DMS 273 (cell line): Measurements from ENCODE around the gene PTPN1.
"Not testable (repeated sequence)": the region's sequence is repeated elsewhere in the genome, so short reads cannot be mapped to it uniquely, and the experiment has no call there.

ENCODE experiments used
- DNase-seq: peaks from one replicate; lab custom pipeline; 2025; ENCODE audit not compliant: unreplicated experiment; lab: John Stamatoyannopoulos, UW

PTPN1 gene

DNA sequence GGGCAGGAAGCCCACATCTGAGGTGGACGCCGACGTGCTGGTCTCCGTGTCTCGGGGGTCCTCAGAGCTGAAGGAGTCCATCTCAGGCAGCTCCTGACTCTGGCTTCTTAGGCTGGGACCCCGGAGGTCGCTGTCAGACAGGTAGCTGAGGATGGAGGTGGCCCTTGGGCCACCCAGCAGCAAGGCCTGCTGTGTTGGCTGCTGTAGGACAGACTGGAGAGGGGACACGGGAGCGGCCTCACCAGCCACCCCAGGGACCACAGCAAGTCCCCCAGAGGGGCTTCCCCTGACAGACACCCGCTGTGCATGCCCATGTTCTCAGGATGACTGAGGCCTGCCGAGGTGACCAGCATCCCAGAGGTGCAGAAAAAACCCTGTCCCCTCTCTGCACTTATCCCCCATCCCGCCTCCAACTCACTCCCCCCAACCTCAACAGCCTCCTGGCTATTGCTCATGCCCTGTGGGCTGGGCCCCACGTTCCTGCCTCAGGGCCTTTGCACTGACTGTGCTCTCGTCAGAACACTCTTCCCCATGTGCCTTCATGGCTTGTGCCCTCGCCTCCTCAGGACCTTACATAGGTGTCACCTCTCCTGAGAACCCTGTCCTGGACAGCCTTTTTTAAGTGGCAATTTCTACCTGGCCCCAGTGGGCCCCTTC, 92.4 kb downstream of the PTPN1 start:
- no peak for DNase-seq

DNA sequence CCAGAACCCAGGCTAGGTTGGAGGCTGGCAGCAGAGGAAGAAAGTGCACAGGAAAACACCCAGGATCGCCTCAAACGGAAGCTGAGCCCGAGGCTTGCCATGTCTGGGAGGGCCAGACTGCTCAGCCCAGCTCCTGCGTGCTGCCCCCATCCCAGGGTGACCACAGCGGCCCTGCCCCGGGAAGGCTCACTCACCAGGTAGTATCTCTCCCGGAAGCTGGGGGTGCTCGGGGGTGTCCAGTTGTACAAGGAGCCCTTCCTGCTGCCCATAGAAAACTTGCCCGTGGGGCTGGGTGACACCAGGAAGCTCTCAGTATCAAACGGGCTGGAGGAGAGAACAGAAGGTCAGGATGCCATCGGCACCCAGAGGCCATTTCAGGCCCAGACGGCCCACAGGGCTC, 94.3 kb downstream of the PTPN1 start:
- DNase-seq = no peak

DNA sequence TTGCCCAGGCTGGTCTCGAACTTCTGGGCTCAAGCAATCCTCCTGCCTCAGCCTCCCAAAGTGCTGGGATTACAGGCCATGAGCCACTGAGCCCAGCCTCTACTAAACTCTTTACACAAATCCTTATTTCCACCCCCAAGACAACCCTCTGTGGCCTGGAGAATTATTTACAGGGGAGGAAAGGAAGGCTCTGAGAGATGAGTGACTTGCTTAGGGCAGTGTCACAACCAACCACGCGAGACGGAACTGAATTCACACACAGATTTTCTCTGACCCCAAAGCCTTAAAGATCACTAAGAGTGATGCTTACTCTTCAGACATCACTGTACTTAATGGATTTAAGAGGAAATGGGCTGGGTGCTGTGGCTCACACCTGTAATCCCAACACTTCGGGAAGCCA, 95.0 kb downstream of the PTPN1 start:
- DNase-seq = no peak

DNA sequence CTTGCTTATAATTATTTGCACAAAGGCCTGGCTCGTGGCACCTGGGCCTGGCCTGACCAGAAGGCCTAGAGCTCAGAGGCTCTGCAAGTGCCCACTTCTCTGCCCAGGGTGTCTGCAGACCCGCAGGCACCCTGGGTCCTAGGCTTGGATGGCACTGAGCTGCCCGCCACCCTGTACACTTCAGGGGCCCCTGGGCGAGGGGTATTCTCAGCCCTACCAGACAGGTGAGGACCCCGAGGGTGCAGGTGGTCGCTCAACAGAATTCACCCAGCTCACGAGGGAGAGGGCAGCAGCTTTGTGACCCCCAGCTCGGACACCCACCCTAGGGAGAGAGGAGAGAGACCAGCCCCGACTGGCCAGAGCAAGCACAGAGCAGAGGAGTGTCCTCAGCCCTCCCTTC, 97.3 kb downstream of the PTPN1 start:
- DNase-seq = no peak

DNA sequence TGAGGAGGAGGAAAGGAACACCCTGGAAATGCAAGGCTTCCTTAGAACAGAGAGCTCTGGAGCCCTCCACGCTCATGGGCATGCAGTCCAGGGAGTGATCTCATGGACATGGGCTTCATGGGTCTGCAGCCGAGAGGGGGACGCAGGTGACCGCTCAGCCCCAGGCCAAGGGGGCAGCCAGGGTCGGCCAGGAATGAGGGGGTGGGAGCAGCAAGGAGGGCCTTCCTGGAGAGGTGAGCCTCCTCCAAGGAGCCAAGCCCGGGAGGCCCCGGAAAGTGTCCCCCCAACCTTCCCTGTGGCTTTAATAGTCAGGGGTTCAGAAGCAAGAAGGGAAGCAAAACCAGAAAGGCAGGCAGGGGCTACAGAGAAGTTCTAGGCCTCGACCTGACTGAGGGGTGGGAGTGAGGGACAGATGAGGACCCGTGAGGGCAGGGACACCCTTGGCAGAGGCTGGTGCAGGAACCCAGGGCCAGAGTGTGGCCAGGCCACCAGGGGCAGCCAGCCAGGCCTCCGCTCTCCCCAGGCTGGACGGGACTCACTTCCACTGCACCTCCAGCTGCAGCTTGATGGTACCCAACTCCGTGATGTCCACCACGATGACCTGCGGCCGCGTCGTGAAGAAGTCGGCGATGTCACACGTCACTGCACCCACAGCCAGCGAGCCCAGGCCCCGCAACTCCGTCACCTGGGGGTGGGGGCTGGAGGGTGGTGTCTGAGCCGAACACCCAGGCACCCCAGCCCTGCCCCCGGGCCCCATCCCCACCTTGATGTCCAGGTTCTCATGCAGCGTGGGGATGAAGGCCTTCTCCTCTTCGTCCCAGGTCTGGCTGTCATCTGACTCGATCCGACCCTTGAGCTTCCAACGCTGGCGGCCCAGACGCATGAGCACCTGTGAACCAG, 97.9 kb downstream of the PTPN1 start:
- no peak for DNase-seq

DNA sequence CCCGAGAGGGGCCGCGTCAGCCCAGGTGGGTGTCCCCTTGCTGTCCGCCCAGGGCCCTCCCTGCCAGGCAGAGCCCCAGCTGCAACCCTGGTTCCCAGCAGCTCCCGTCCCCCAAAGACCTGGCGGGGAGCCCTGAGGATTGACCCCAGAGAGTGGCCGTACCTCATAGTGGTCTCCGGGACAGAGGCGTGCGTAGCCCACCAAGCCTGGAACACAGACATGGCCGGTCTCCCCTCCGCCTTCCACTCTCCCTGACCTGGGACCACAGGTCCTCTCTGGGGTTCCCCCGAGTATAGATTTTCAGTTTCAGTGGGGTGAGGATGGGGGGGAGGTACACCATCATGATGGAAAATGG, 98.5 kb downstream of the PTPN1 start:
- no peak for DNase-seq

DNA sequence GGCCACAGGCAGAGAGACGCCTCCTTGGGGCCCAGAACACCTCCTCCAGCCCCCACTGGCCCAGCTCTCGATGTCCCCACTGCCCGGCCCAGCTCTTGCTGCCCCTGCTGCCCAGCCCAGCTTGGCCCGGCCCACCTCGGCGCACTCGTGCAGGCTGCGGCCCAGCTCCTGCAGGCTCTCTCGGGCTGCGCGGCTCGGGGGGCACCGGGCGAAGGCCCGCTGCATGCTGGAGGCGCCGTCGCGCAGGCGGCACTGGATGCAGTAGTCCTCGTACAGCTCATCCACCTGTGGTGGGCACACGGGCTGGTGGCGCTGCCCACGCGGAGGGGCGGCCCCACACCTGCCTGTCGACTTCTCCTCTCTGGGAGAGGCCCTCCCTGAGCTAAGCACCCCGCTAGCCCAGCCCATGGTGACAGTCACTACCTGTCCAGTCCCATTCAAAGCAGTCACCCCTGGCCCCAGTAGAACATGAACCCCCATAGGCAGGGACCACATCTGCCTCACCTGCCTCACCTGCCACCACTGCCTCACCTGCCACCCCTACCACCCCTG, 99.3 kb downstream of the PTPN1 start:
- DNase-seq = no peak

DNA sequence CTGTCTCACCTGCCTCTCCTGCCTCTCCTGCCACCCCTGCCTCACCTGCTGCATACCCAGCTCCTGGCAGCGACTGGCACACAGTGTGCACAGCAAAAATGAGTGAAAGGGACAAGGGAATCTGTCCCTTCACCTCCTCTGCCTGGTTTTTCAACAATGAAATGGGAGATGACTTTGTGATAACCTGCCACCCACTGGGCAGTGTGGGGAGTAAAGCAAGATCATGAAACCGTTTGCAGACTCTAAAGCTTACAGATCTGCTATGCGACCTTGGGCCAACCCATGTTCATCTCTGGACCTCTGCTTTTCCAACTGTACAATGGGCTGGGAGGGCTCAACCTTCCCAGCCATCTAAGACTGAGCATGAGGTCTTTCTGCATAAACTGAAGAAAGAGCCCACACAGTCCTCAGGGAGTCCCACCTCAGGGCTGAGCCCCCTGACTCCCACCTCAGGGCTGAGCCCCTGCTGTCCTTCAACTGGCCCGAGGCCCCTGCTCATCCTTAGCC, 100.1 kb downstream of the PTPN1 start:
- DNase-seq = peak; percentile 17

DNA sequence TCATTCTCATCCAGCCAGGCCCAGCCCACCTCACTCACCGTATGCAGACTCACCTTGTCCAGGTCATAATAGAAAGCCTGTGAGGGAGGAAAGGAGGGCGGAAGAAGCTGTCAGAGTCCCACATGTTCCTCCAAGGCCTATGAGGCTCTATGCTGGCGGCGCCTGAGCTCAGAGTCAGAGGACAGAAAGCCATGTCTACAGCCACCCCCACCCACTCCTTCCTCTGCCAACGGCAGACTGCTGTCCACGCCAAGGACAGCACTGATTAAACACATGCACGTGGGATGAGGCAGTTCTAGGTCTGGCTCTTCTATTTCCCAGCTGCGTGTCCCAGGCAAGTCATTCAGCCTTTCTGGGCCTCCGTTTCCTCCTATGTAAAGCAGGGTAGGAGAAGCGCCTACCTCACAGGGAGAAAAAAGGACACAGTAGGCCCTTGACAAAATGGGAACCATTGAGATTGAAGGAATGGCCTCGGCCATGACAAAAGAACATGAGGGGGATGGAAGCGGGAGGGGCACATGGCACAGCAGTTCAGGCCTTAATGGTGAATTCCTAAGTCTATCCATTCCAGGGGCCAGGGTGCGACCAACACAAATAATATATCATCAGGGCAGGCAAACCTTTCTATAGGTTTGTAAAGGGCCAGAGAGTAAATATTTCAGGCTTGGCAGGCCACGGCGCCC, 101.1 kb downstream of the PTPN1 start:
- no peak for DNase-seq

DNA sequence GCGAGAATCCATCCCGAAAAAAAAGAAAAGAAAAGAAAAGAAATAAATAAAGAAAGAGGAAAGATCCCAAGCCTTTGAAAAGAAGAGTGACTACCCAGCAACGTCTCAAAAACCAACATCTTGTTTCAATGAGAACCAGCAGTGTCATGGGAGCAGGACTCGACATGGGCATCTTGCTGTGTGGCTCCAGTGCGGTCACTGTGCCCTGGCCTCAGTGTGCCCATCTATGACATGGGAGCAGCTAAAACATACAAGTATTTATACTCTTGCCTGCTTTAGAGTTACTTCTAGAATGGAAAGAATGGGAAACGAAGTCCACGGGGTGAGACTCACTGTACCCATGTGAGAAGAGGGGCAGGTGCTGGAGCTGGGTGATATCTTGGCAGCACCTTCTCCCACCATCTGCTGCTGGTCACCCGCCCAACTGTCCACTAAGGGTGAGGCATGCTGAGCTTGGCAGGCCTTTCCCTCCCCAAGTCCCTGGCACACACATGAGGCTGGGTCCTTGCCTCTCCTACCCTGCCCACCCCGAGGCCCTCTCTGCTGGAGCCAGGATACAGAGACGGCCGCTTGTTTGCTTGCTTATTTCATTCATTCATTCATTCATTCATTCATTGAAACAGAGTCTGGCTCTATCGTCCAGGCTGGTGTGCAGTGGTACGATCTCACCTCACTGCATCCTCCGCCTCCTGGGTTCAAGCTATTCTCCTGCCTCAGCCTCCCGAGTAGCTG, 103.4 kb downstream of the PTPN1 start:
- DNase-seq = no peak

DNA sequence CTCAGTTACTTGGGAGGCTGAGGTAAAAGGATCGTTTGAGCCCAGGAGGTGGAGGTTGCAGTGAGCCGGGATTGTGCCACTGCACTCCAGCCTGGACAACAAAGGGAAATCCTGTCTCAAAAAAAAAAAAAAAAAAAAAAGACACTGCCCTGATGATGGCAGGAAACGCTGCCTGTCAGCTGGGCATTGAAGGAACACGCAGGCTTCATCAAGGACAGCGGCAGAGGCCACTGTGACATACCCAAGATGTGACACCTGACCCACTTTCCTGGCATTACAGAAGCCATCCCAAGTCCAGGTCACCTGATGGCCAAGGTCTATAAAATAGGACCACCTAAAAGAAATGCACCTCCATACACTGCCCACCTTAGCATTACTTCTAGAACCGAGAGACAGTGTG, 105.2 kb downstream of the PTPN1 start:
- no peak for DNase-seq

DNA sequence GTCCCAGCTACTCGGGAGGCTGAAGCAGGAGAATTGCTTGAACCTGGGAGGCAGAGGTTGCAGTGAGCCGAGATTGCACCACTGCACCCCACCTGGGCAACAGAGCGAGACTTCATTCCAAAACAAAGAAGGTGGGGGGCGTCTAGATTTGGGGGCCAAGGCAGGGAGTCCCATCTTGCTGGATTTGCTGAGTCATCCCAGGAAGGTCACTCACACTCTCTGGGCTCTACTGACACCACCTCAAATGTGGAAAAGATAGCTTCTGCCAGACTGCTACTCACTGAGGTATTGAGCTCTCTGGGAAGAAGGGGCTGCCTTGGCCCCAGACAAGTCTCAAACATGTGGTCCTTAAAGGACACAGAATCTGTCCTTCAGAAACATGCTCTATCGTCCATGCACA, 106.8 kb downstream of the PTPN1 start:
- DNase-seq = no peak

DNA sequence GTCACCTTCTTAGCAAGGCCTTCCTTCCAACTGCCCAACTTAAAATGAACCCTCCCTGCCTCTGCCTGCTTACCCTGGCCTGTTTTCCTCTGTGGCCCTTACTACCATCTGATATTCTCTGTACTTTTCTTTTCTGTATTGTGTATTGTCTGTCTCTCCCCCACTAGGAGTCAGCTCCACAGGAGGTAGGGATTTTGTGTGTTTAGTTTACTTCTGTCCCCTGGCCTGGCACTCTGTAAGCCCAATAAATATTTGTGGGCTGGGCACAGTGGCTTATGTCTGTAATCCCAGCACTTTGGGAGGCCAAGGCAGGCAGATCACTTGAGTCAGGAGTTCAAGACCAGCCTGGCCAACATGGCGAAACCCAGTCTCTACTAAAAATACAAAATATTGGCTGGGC, 108.4 kb downstream of the PTPN1 start:
- no peak for DNase-seq

DNA sequence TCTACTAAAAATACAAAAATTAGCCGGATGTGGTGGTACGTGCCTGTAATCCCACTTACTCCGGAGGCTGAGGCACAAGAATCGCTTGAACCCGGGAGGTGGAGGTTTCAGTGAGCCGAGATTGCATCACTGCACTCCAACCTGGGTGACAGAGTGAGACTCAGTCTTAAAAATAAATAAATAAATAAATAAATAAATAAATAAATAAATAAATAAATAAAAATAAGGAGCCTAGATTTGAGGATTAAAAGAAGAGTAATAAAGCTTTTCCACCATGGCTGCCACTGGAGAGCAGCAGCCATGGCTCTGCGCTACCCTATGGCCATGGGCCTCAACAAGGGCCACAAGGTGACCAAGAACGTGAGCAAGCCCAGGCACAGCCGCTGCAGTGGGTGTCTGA, 110.3 kb downstream of the PTPN1 start:
- not testable (repeated sequence) for DNase-seq

DNA sequence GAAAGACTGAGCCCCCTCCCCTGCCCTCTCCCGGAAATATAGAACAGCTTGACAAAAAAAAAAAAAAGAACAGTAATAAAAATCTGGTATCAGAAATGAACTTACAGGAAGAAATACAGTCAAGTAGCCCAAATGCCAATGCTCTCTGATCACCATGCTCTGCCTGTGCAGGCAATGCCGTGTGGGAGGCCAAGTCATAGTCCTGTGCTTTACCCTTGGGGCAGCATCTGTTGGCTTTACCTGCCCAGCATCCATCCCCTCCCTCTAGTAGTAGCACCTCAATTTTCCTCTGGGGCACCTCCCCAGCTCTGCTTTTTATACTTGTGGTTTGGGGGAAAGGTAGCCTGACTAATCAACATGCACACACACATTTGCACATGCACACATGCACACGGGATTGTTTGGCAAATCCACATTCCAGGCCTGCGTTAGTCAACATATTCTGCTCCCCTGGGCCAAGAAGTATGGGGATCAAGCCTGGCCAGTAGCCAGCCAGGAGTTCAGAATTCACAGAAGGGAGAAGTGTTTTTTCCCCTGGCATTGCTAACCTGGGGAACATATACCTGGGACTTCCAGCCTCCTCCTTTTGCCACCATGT, 111.0 kb downstream of the PTPN1 start:
- no peak for DNase-seq

DNA sequence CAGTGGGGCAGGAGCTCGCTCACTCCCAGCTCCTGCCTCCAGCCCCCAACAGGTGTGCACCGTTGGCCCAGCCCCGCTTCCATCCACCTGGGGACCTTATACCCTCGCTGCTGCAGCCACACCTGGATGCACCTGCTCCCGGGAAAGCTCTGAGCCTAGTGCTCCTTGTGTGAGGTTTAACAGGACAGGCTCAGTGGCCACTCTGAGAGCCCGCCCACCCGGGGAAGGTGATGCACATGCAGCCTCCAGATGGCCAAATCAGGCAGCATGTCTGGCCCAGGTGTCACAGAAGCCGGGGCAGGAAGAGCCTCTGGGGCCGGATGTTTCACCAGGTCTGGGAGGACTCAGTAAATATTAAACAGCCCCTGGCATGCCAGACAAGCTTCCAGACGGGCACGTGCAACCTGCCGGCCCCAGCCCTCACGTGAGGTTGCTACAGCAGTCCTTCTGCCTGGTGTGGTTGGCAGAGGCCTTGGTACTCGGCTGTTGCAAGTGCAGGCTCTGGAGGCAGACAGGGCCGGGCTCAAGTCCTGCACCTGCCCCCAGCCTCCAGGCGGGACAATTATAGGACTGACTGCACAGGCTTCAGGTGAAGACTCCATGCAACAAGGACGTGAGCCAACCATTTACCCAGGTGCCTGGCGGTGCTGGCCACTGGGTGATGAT, 114.3 kb downstream of the PTPN1 start:
- peak; percentile 50 for DNase-seq

DNA sequence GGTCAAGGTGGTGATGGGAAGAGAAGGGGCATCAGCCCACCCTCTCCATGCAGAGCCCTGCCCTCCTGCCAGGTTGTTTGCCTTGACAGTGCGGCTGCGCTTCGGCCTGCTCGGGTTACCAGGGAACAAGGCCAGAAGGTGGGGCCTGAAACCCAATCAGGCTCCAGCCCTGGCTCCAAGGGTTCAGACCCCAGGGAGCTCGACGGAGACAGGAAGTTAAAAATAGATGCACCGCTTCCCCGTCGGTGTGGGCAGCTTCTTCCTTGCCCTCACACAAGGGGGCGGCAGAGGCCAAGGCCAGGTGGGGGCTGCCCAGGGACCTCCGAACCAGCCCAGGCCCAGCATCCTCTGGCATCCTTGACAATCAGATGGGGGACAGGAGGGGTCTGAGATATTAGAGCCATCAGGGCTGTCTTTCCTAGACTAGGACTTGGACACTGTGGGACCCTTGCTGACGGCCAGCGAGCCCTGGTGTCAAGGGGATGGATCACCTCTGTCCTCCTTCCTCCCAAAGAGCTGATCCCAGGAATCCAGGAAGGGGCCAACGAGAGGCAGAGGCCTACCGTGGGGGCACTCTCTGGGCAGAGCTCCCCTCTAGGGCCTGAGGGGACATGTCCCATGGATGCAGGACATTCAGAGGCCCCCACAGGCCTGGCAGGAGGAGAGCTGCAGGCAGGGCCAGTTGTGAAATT, 115.9 kb downstream of the PTPN1 start:
- peak; percentile 86 for DNase-seq

DNA sequence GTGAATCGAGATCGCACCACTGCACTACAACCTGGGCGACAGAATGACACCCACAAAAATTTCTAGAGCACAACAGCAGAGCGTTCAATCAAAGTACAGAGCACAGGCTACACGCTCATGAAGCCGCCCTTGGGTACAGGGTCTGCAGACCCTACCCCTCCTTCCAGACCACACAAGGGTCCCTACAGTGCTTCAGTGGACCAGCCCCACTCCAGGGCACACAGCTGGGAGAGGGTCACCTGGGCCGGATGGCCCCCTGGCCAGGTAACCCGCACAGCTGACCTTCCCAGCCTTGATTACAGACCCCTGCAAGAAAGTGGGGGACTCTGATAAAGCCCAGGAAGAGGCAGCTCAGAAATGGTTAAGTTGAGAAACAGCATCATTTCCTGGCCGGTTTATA, 117.6 kb downstream of the PTPN1 start:
- DNase-seq = no peak

DNA sequence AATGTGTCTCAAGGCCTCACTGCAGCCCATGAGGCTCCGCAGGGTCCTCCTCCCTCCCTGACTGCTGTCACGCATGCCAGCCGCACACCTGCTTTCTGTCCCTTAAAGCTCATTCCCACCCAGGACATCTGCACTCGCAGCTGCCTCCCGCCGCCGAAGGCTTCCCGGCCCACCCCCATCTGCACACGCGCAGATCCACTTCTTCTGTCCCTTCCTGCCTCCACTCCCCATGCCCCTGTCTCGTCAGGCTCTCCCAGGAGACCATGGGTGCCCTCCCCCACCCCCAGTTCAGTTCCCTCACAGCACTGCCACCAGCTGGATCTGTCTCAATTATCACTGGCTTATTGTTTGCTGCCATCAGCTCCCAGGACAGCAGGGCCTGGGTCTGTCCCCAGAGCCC, 118.1 kb downstream of the PTPN1 start:
- peak; percentile 46 for DNase-seq
